ENCODE measurements around the gene CLDN15.
A peak's percentile ranks its signal among the peaks of the same experiment; 100 is the strongest.
"Not testable (repeated sequence)": the region's sequence is repeated elsewhere in the genome, so short reads cannot be mapped to it uniquely, and the experiment has no call there.

Gene CLDN15

GRCh38 chr7:101237206-101238067, at the start of gene CLDN15:
TSS of gene CLDN15 (minus strand) at chr7:101237802. CDS start at chr7:101237581, 221 bp downstream.
- DNase-seq: no peak

GRCh38 chr7:101287032-101287431, 49.4 kb upstream of the CLDN15 start:
- DNase-seq: no peak

- DNase-seq: not testable (repeated sequence)
Measured at GRCh38 chr7:101285880-101286279, 48.3 kb upstream of the CLDN15 start.

- no peak for DNase-seq
Measured at GRCh38 chr7:101285171-101285570, 47.6 kb upstream of the CLDN15 start.

- not testable (repeated sequence) for DNase-seq
Measured at GRCh38 chr7:101280912-101281311, 43.3 kb upstream of the CLDN15 start.

- no peak for DNase-seq
Measured at GRCh38 chr7:101278461-101279292, 41.1 kb upstream of the CLDN15 start.

GRCh38 chr7:101277155-101277554, 39.6 kb upstream of the CLDN15 start:
- DNase-seq: no peak

- no peak for DNase-seq
Measured at GRCh38 chr7:101273206-101273605, 35.6 kb upstream of the CLDN15 start.

GRCh38 chr7:101271021-101271420, 33.4 kb upstream of the CLDN15 start:
- no peak for DNase-seq

- DNase-seq: no peak
Measured at GRCh38 chr7:101269664-101270063, 32.1 kb upstream of the CLDN15 start.

- DNase-seq: no peak
Measured at GRCh38 chr7:101265622-101266516, 28.3 kb upstream of the CLDN15 start.

- DNase-seq: not testable (repeated sequence)
Measured at GRCh38 chr7:101264102-101264706, 26.6 kb upstream of the CLDN15 start.

GRCh38 chr7:101258243-101258731, 20.7 kb upstream of the CLDN15 start:
- no peak for DNase-seq

- DNase-seq: no peak
Measured at GRCh38 chr7:101255796-101256195, 18.2 kb upstream of the CLDN15 start.

GRCh38 chr7:101253199-101253598, 15.6 kb upstream of the CLDN15 start:
- not testable (repeated sequence) for DNase-seq

- peak; percentile 100 for DNase-seq
Measured at GRCh38 chr7:101251871-101252659, 14.5 kb upstream of the CLDN15 start.

- no peak for DNase-seq
Measured at GRCh38 chr7:101250324-101250723, 12.7 kb upstream of the CLDN15 start.

GRCh38 chr7:101248276-101248675, 10.7 kb upstream of the CLDN15 start:
- DNase-seq: no peak

- no peak for DNase-seq
Measured at GRCh38 chr7:101245147-101245668, 7.6 kb upstream of the CLDN15 start.

GRCh38 chr7:101244375-101245146, 7.0 kb upstream of the CLDN15 start, which contains the start of gene FIS1:
TSS of gene FIS1 (minus strand) at chr7:101245081. CDS start at chr7:101245004, 77 bp downstream.
- peak; percentile 93 for DNase-seq
